HFF-Myc (cell line): ENCODE results near the gene EDC4.

Experiments
- DNase-seq: peaks from one replicate; pipeline ENCODE4 v3.0.0-alpha.2; 2011; ENCODE audit warnings: low read depth; ENCODE audit errors: extremely low read depth
- H3K4me3 ChIP-seq: replicated peaks from 2 replicates; pipeline ENCODE4 v1.5.1; 2011; ENCODE audit warnings: low read depth, mild to moderate bottlenecking, control low read depth, low read length
- CTCF ChIP-seq: IDR thresholded peaks from 2 replicates; pipeline ENCODE4 v1.5.1; 2012; ENCODE audit warnings: mild to moderate bottlenecking, low read depth, low read length, control low read depth; ENCODE audit errors: missing control alignments

The EDC4 gene

GRCh38 chr16:67871256-67871655 is 1.6 kb upstream of the EDC4 start:
- H3K4me3 ChIP-seq, result no peak overlapping the region
- no peak for TF ChIP-seq CTCF
- DNase-seq, result no peak

- H3K4me3 ChIP-seq, result peak overlapping the region; percentile 93; the same call in 1 of the 2 replicates
- no peak for DNase-seq
These were observed 671 bp upstream of the EDC4 start for GRCh38 chr16:67872131-67872630.

GRCh38 chr16:67873435-67874370 is 851 bp downstream of the EDC4 start:
- H3K4me3 ChIP-seq, result peak overlapping the region; percentile 93
- no peak for DNase-seq
- TF ChIP-seq CTCF, result no peak

More at GRCh38 chr16:67872131-67872630, 671 bp upstream of the EDC4 start:
- no peak for TF ChIP-seq CTCF

GRCh38 chr16:67874372-67874771 is 1.5 kb downstream of the EDC4 start:
- DNase-seq, result no peak
- H3K4me3 ChIP-seq, result peak overlapping the region; percentile 93

GRCh38 chr16:67877064-67877463 is 4.2 kb downstream of the EDC4 start:
- H3K4me3 ChIP-seq, result no peak overlapping the region
- DNase-seq, result no peak
- TF ChIP-seq CTCF, result no peak

More at GRCh38 chr16:67874372-67874771, 1.5 kb downstream of the EDC4 start:
- no peak for TF ChIP-seq CTCF

- no peak for DNase-seq
- TF ChIP-seq CTCF, result no peak
- H3K4me3 ChIP-seq, result no peak overlapping the region
These were observed 5.4 kb downstream of the EDC4 start for GRCh38 chr16:67878232-67878631.
